HEK293 (cell line): ENCODE measurements around the gene ADGRF3.
"Not testable (repeated sequence)": the region's sequence is repeated elsewhere in the genome, so short reads cannot be mapped to it uniquely, and the experiment has no call there.

Experiments used
- CTCF ChIA-PET: fragments of 350-600 bp; formaldehyde crosslinking; extraction: SDS; loops from one replicate; lab custom pipeline; 2021; ENCODE audit warnings: antibody characterized with exemption; lab: Yijun Ruan, JAX
- POLR2A ChIA-PET: fragments of 300-600 bp; formaldehyde crosslinking; extraction: SDS; loops from one replicate; lab custom pipeline; 2020; ENCODE audit warnings: antibody characterized with exemption, inconsistent platforms; lab: Yijun Ruan, JAX
- H3K27ac ChIP-seq: fragments of 200-500 bp; sonication (Bioruptor generic); 2 replicates; pipeline ENCODE4 v1.5.1; 2014; ENCODE audit warnings: low read depth, low read length, control low read depth, inconsistent platforms; ENCODE audit errors: extremely low read depth
- H3K36me3 ChIP-seq, 2 experiments: fragments of 200-500 bp in 1 of 2; sonication (Bioruptor generic) in 1 of 2; 1 replicate in 1 of 2; 2 replicates in 1 of 2; pipeline ENCODE4 v1.5.1; 2014 to 2017; ENCODE audit warnings: inconsistent platforms in 2 of 2, low read length in 2 of 2; ENCODE audit not compliant: control insufficient read depth in 2 of 2, insufficient read depth in 1 of 2
- H3K4me1 ChIP-seq: fragments of 200-500 bp; sonication (Bioruptor generic); 2 replicates; pipeline ENCODE4 v1.5.1; 2014; ENCODE audit warnings: mild to moderate bottlenecking, low read length, inconsistent platforms; ENCODE audit not compliant: control insufficient read depth, insufficient read depth
- H3K4me3 ChIP-seq: 2 replicates; pipeline ENCODE4 v1.5.1; 2011; ENCODE audit warnings: low read depth, mild to moderate bottlenecking, control low read depth, low read length, moderate library complexity
- H3K9me3 ChIP-seq: fragments of 200-500 bp; sonication (Bioruptor generic); 2 replicates; pipeline ENCODE4 v1.5.1; 2014; ENCODE audit warnings: low read depth, low read length, inconsistent platforms; ENCODE audit not compliant: control insufficient read depth, insufficient read depth
- GLI2 ChIP-seq: fragments of 450-650 bp; formaldehyde crosslinking; IDR thresholded peaks from 2 replicates; pipeline ENCODE4; 2017; ENCODE audit warnings: missing biosample characterization, missing genetic modification characterization, low read depth, borderline replicate concordance
- SCRT2 ChIP-seq: fragments of 450-650 bp; formaldehyde crosslinking; IDR thresholded peaks from 2 replicates; pipeline ENCODE4 v1.5.1; 2016; ENCODE audit warnings: missing biosample characterization, missing genetic modification characterization
- SP3 ChIP-seq: fragments of 450-650 bp; formaldehyde crosslinking; IDR thresholded peaks from 2 replicates; pipeline ENCODE4 v1.5.1; 2016; ENCODE audit warnings: missing biosample characterization, missing genetic modification characterization
- ZBTB17 ChIP-seq: fragments of 450-650 bp; formaldehyde crosslinking; IDR thresholded peaks from 2 replicates; pipeline ENCODE4 v1.5.1; 2016; ENCODE audit warnings: missing biosample characterization, missing genetic modification characterization
- ZNF121 ChIP-seq: fragments of 450-650 bp; formaldehyde crosslinking; IDR thresholded peaks from 2 replicates; pipeline ENCODE4 v1.5.1; 2016; ENCODE audit warnings: missing biosample characterization, missing genetic modification characterization
- ZNF184 ChIP-seq: fragments of 450-650 bp; IDR thresholded peaks from 2 replicates; pipeline ENCODE4 v1.5.1; 2018; ENCODE audit warnings: missing biosample characterization, mild to moderate bottlenecking, missing genetic modification characterization
- ZNF2 ChIP-seq: fragments of 450-650 bp; formaldehyde crosslinking; IDR thresholded peaks from 2 replicates; pipeline ENCODE4 v1.5.1; 2016; ENCODE audit warnings: missing biosample characterization, missing genetic modification characterization
- ZNF302 ChIP-seq: fragments of 450-650 bp; formaldehyde crosslinking; IDR thresholded peaks from 2 replicates; pipeline ENCODE4 v1.5.1; 2016; ENCODE audit warnings: missing biosample characterization, missing genetic modification characterization, low read depth
- ZNF391 ChIP-seq: fragments of 450-650 bp; formaldehyde crosslinking; IDR thresholded peaks from 2 replicates; pipeline ENCODE4 v1.5.1; 2016; ENCODE audit warnings: low read depth, missing biosample characterization, missing genetic modification characterization, borderline replicate concordance
- ZNF529 ChIP-seq: fragments of 450-650 bp; formaldehyde crosslinking; IDR thresholded peaks from 2 replicates; pipeline ENCODE4 v1.5.1; 2017; ENCODE audit warnings: missing genetic modification characterization, missing biosample characterization; ENCODE audit not compliant: insufficient replicate concordance
- ZNF654 ChIP-seq: fragments of 450-650 bp; formaldehyde crosslinking; IDR thresholded peaks from 2 replicates; pipeline ENCODE4 v1.5.1; 2016; ENCODE audit warnings: low read depth, missing biosample characterization, missing genetic modification characterization
- TF ChIP-seq, protein P1 (sequence below): fragments of 450-650 bp; formaldehyde crosslinking; IDR thresholded peaks from 2 replicates; pipeline ENCODE4 v1.5.1; 2016; ENCODE audit warnings: missing biosample characterization, missing genetic modification characterization, borderline replicate concordance
- TF ChIP-seq, protein P2 (sequence below): fragments of 450-650 bp; formaldehyde crosslinking; IDR thresholded peaks from 2 replicates; pipeline ENCODE4 v1.5.1; 2017; ENCODE audit warnings: missing biosample characterization, missing genetic modification characterization
- TF ChIP-seq, protein P3 (sequence below): fragments of 450-650 bp; formaldehyde crosslinking; IDR thresholded peaks from 2 replicates; pipeline ENCODE4 v1.5.1; 2016; ENCODE audit warnings: missing biosample characterization, missing genetic modification characterization
- TF ChIP-seq, protein P4 (sequence below): fragments of 450-650 bp; formaldehyde crosslinking; IDR thresholded peaks from 2 replicates; pipeline ENCODE4 v1.5.1; 2016; ENCODE audit warnings: missing biosample characterization, missing genetic modification characterization

The ADGRF3 gene

DNA sequence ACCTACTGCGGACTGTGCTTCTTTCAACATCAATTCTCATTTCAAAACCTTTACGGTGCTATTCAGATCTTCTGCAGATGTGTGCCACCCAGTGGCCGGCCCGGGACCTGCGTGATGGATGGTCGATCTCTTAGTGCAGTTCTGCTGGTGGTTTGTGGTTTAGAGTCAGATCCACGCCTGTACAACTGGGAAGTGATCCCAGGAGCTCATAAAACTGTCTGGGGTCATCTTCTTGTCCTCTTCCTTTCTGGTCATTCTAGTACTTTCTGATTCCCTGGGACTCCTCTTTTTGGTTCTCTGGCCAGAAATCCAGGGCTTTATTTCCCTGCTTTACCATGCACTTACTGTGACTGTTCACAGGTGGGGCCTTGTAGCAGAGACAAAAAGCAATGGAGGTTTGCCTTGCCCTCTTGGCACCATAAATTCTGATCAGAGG lies 16.5 kb downstream of the ADGRF3 start:
- TF ChIP-seq ZBTB17 = peak; percentile 71
- no peak for TF ChIP-seq ZNF529 (tag by site-specific recombination)
- TF ChIP-seq SP3 (tag by site-specific recombination) = no peak
- no peak for TF ChIP-seq ZNF391
- 0 out of 2 replicates have a peak, but pooled peaks have one; percentile 37 for TF ChIP-seq ZNF2 (tag by site-specific recombination)
- TF ChIP-seq, protein P1, sequence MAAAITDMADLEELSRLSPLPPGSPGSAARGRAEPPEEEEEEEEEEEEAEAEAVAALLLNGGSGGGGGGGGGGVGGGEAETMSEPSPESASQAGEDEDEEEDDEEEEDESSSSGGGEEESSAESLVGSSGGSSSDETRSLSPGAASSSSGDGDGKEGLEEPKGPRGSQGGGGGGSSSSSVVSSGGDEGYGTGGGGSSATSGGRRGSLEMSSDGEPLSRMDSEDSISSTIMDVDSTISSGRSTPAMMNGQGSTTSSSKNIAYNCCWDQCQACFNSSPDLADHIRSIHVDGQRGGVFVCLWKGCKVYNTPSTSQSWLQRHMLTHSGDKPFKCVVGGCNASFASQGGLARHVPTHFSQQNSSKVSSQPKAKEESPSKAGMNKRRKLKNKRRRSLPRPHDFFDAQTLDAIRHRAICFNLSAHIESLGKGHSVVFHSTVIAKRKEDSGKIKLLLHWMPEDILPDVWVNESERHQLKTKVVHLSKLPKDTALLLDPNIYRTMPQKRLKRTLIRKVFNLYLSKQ = no peak
- TF ChIP-seq ZNF654 (tag by site-specific recombination) = peak; percentile 67
- TF ChIP-seq, protein P2, sequence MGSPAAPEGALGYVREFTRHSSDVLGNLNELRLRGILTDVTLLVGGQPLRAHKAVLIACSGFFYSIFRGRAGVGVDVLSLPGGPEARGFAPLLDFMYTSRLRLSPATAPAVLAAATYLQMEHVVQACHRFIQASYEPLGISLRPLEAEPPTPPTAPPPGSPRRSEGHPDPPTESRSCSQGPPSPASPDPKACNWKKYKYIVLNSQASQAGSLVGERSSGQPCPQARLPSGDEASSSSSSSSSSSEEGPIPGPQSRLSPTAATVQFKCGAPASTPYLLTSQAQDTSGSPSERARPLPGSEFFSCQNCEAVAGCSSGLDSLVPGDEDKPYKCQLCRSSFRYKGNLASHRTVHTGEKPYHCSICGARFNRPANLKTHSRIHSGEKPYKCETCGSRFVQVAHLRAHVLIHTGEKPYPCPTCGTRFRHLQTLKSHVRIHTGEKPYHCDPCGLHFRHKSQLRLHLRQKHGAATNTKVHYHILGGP = no peak
- TF ChIP-seq GLI2 (tag by site-specific recombination) = no peak
- TF ChIP-seq, protein P3, sequence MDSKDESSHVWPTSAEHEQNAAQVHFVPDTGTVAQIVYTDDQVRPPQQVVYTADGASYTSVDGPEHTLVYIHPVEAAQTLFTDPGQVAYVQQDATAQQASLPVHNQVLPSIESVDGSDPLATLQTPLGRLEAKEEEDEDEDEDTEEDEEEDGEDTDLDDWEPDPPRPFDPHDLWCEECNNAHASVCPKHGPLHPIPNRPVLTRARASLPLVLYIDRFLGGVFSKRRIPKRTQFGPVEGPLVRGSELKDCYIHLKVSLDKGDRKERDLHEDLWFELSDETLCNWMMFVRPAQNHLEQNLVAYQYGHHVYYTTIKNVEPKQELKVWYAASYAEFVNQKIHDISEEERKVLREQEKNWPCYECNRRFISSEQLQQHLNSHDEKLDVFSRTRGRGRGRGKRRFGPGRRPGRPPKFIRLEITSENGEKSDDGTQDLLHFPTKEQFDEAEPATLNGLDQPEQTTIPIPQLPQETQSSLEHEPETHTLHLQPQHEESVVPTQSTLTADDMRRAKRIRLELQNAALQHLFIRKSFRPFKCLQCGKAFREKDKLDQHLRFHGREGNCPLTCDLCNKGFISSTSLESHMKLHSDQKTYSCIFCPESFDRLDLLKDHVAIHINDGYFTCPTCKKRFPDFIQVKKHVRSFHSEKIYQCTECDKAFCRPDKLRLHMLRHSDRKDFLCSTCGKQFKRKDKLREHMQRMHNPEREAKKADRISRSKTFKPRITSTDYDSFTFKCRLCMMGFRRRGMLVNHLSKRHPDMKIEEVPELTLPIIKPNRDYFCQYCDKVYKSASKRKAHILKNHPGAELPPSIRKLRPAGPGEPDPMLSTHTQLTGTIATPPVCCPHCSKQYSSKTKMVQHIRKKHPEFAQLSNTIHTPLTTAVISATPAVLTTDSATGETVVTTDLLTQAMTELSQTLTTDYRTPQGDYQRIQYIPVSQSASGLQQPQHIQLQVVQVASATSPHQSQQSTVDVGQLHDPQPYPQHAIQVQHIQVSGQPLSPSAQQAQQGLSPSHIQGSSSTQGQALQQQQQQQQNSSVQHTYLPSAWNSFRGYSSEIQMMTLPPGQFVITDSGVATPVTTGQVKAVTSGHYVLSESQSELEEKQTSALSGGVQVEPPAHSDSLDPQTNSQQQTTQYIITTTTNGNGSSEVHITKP (tag by site-specific recombination) = no peak
- 0 out of 2 replicates have a peak, but pooled peaks have one; percentile 28 for TF ChIP-seq SCRT2 (tag by site-specific recombination)
- TF ChIP-seq ZNF302 (tag by site-specific recombination) = no peak
- TF ChIP-seq, protein P4, sequence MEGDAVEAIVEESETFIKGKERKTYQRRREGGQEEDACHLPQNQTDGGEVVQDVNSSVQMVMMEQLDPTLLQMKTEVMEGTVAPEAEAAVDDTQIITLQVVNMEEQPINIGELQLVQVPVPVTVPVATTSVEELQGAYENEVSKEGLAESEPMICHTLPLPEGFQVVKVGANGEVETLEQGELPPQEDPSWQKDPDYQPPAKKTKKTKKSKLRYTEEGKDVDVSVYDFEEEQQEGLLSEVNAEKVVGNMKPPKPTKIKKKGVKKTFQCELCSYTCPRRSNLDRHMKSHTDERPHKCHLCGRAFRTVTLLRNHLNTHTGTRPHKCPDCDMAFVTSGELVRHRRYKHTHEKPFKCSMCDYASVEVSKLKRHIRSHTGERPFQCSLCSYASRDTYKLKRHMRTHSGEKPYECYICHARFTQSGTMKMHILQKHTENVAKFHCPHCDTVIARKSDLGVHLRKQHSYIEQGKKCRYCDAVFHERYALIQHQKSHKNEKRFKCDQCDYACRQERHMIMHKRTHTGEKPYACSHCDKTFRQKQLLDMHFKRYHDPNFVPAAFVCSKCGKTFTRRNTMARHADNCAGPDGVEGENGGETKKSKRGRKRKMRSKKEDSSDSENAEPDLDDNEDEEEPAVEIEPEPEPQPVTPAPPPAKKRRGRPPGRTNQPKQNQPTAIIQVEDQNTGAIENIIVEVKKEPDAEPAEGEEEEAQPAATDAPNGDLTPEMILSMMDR (tag by site-specific recombination) = peak; percentile 56; the same call in 1 of the 2 replicates
- TF ChIP-seq ZNF184 = no peak
- ChIA-PET CTCF (interaction anchor here (0.6 to 2.3 kb wide), 18 partner anchors 8 to 417 kb away, joined by 3 to 7 read pairs (median 4); partner anchors contain the start of genes HADHA and HADHB), POLR2A (interaction anchor here (0.6 to 1.1 kb wide), 2 partner anchors 16 to 475 kb away, joined by 3 read pairs; partner anchors contain the start of gene SELENOI)
- Histone ChIP-seq H3K27ac (no peak overlapping the region), H3K4me1 (no peaks in the 10 kb centered on the region), H3K36me3 (no peaks in the 10 kb centered on the region), H3K9me3 (no peaks in the 10 kb centered on the region), H3K4me3 (no peak overlapping the region)

DNA sequence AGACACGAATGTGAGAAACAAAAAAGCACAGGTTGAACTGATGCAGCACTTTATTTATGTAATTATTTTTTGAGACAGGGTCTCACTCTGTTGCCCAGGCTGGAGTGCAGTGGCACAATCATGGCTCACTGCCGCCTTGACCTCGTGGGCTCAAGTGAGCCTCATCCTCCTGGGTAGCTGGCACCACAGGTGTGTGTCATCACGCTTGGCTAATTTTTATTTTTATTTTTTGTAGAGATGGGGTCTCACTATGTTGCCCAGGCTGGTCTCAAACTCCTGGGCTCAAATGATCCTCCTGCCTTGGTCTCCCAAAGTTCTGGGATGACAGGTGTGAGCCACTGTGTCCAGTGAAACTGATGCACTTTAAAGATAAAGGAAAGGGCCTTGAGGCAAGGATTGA lies 17.5 kb downstream of the ADGRF3 start:
- TF ChIP-seq ZNF121 = peak; percentile 96
- TF ChIP-seq, all 188 proteins: peak for 1; not testable (repeated sequence) for 187
- CTCF ChIA-PET = interaction anchor here (0.9 to 2.3 kb wide), 4 partner anchors 9 to 84 kb away, joined by 4 to 7 read pairs (median 5); partner anchors contain the start of genes HADHA and HADHB
- H3K27ac ChIP-seq, H3K4me3 ChIP-seq, H3K9me3 ChIP-seq, H3K4me1 ChIP-seq, POLR2A ChIA-PET, H3K36me3 ChIP-seq: not testable (repeated sequence)
